Body of pancreas (tissue), 4 donors: Measurements from ENCODE around the gene CFAP90.

Source experiments
- CTCF ChIP-seq, 7 experiments: fragments of 450-650 bp in 4 of 7; fragments of 200-600 bp in 3 of 7; sonication (generic) in 3 of 7; IDR thresholded peaks; one replicate each; pipeline ENCODE4 v1.5.1; 2016 to 2019; ENCODE audit warnings: antibody characterized with exemption in 7 of 7
- POLR2A ChIP-seq, 3 donors: fragments of 450-650 bp; IDR thresholded peaks; one replicate each; pipeline ENCODE4 v1.6.1; 2016; ENCODE audit warnings: antibody characterized with exemption in 3 of 3, mild to moderate bottlenecking in 2 of 3

DNA sequence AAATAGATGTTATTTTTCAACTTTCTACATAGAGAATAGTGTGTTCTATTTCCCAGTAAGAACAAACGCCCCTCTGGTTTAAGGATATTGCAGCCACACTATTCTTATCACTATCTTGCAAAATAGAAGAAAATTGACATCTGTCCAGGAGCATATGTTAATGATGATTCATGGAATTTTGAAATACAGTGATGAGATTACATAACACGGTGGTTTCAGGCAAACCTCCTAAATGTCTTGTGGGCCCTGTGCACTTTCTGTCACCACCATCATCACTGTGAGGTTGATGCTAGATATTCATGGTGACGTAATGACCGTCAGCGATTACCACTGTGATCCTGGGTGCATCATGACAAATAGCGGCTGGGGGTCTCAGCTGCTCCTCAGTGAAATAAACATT is 48.1 kb downstream of the CFAP90 start:
- TF ChIP-seq CTCF (IDR thresholded peaks at IDR 0.05) (no peak), POLR2A (IDR thresholded peaks at IDR 0.05) (no peak)
